GM23248 (cell line): ENCODE data around the gene AHI1. TPM values are rescaled to one million over a fixed set of nuclear protein-coding genes. Genes with fewer than 3 reads are reported as not detected.
"Not testable (repeated sequence)": the region's sequence is repeated elsewhere in the genome, so short reads cannot be mapped to it uniquely, and the experiment has no call there.

Experiments used
- DNase-seq: peaks from one replicate; pipeline ENCODE4 v3.0.0-alpha.2; 2015
- H2AFZ ChIP-seq: fragments of 200-600 bp; sonication (generic); 2 replicates; pipeline ENCODE4 v1.6.1; 2016; ENCODE audit warnings: antibody characterized with exemption
- H3F3A ChIP-seq: fragments of 200-600 bp; sonication (generic); 2 replicates; pipeline ENCODE4 v1.6.1; 2016; ENCODE audit warnings: mild to moderate bottlenecking, antibody characterized with exemption, mixed run types; ENCODE audit not compliant: insufficient read depth
- H3K27ac ChIP-seq: fragments of 200-600 bp; sonication (generic); 2 replicates; pipeline ENCODE4 v1.5.1; 2016; ENCODE audit warnings: mild to moderate bottlenecking
- H3K27me3 ChIP-seq: fragments of 200-600 bp; sonication (generic); replicated peaks from 2 replicates; pipeline ENCODE4 v1.6.1; 2016; ENCODE audit warnings: mild to moderate bottlenecking; ENCODE audit not compliant: insufficient read depth
- H3K36me3 ChIP-seq: fragments of 200-600 bp; sonication (generic); 2 replicates; pipeline ENCODE4 v1.6.1; 2016; ENCODE audit warnings: low read depth, mild to moderate bottlenecking
- H3K4me1 ChIP-seq: fragments of 200-600 bp; sonication (generic); 2 replicates; pipeline ENCODE4 v1.6.1; 2016; ENCODE audit warnings: mild to moderate bottlenecking; ENCODE audit not compliant: insufficient read depth
- H3K4me2 ChIP-seq: fragments of 200-600 bp; sonication (generic); one replicate; pipeline ENCODE4 v1.6.1; 2016; ENCODE audit warnings: mild to moderate bottlenecking; ENCODE audit not compliant: unreplicated experiment
- H3K4me3 ChIP-seq: fragments of 200-600 bp; sonication (generic); 2 replicates; pipeline ENCODE4 v1.5.1; 2016; ENCODE audit warnings: mild to moderate bottlenecking
- H3K79me2 ChIP-seq: fragments of 200-600 bp; sonication (generic); 2 replicates; pipeline ENCODE4 v1.6.1; 2016; ENCODE audit warnings: mild to moderate bottlenecking; ENCODE audit not compliant: insufficient read depth
- H3K9ac ChIP-seq: fragments of 200-600 bp; sonication (generic); 2 replicates; pipeline ENCODE4 v1.6.1; 2016; ENCODE audit warnings: mild to moderate bottlenecking
- H3K9me2 ChIP-seq: fragments of 200-600 bp; sonication (generic); 2 replicates; pipeline ENCODE4 v1.6.1; 2016; ENCODE audit warnings: mixed run types, mild to moderate bottlenecking, moderate library complexity; ENCODE audit not compliant: insufficient read depth
- H3K9me3 ChIP-seq: fragments of 200-600 bp; sonication (generic); one replicate; pipeline ENCODE4 v1.6.1; 2017; ENCODE audit warnings: low read depth
- H4K20me1 ChIP-seq: fragments of 200-600 bp; sonication (generic); 2 replicates; pipeline ENCODE4 v1.6.0; 2016; ENCODE audit not compliant: insufficient read depth
- EZH2 ChIP-seq: fragments of 200-600 bp; sonication (generic); IDR thresholded peaks from 2 replicates; pipeline ENCODE4 v1.6.1; 2018; ENCODE audit warnings: antibody characterized with exemption, mild to moderate bottlenecking; ENCODE audit not compliant: insufficient read depth, poor library complexity, severe bottlenecking
- EZH2phosphoT487 ChIP-seq: fragments of 200-600 bp; sonication (generic); IDR thresholded peaks from 2 replicates; pipeline ENCODE4 v1.6.1; 2018; ENCODE audit warnings: antibody characterized with exemption, moderate library complexity, mild to moderate bottlenecking, low read depth; ENCODE audit not compliant: insufficient read depth
- WGBS, 2 experiments: methylation state at CpG; one replicate each; pipeline ENCODE4 v1.1.6; 2015 to 2017; ENCODE audit warnings: low lambda C conversion rate in 2 of 2, low coverage in 1 of 2; ENCODE audit errors: missing lambda C conversion rate in 2 of 2; 5-methylcytosine and 5-hydroxymethylcytosine counted together
- in situ Hi-C: fragments of 300-500 bp; cut with MboI; formaldehyde crosslinking; loops from 2 replicates; pipeline ENCODE4 v1.15.0; 2020
- polyA plus RNA-seq: library from polyadenylated mRNA; unstranded; fragments of >200 nt; fragmentation: Nextera tagmentation; extraction: Ambion mirVana; gene quantifications from 2 replicates; pipeline ENCODE4 v1.2.1, GENCODE V29; 2016
- total RNA-seq: library from RNA; depleted of rRNA; stranded (reverse); fragments of >200 nt; shearing (Covaris generic); gene quantifications from 2 replicates; pipeline ENCODE4 v1.2.3, GENCODE V29; 2014

Gene AHI1
- total and polyA plus RNA-seq, 2 experiments from 2014 or later, result 11.1 to 25.9 TPM

GRCh38 chr6:135344526-135344925, 153.0 kb downstream of the AHI1 start:
- Histone ChIP-seq H3K79me2 (no peaks in the 10 kb centered on the region), H3K4me3 (no peak overlapping the region), H3K4me2 (no peak overlapping the region), H4K20me1 (no peaks in the 10 kb centered on the region), H3K27ac (no peak overlapping the region), H3K9me2 (no peaks in the 10 kb centered on the region), H3K9ac (no peak overlapping the region), H3K27me3 (no peaks in the 10 kb centered on the region), H3K4me1 (peaks cover 16% of the 10 kb centered on the region; the same call in 1 of the 2 replicates), H3K9me3 (no peaks in the 10 kb centered on the region), H3K36me3 (no peaks in the 10 kb centered on the region), H2AFZ (no peak overlapping the region), H3F3A (no peaks in the 10 kb centered on the region)
- TF ChIP-seq EZH2phosphoT487 (no peak), EZH2 (no peak)
- in situ Hi-C loops, result no loop called here
- no peak for DNase-seq

DNA sequence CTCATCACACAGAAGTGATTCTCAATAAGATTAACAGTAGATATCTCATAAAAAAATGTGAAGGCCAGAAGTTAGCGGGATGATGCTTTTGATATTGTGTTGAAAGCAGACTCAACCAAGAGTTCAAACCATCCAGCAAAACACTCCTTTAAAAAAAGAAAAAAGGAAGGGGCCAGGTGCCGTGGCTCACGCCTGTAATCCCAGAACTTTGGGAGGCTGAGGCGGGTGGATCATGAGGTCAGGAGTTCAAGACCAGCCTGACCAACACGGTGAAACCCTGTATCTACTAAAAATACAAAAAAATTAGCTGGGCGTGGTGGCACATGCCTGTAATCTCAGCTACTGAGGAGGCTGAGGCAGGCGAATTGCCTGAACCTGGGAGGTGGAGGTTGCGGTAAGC, 157.6 kb downstream of the AHI1 start:
- 96% methylated on average over 8 of the region's 8 CpGs for WGBS, 2 experiments
- H3K9ac ChIP-seq, H3K79me2 ChIP-seq, H3K4me1 ChIP-seq, H3K27me3 ChIP-seq, H3K4me2 ChIP-seq, H2AFZ ChIP-seq, H3F3A ChIP-seq, H3K27ac ChIP-seq, H3K36me3 ChIP-seq, H3K9me2 ChIP-seq, in situ Hi-C loops, H3K4me3 ChIP-seq, H4K20me1 ChIP-seq, DNase-seq, H3K9me3 ChIP-seq: not testable (repeated sequence)

- no peak overlapping the region for H3K4me2 ChIP-seq
- no peak overlapping the region for H3K4me3 ChIP-seq
- no peaks in the 10 kb centered on the region for H3K79me2 ChIP-seq
- in situ Hi-C loops, result no loop called here
- peak; percentile 43 for DNase-seq
- 0 out of 2 replicates have a peak, but pooled peaks cover 3% of the 10 kb centered on the region for H3K4me1 ChIP-seq
- no peak overlapping the region for H3K9ac ChIP-seq
- H3F3A ChIP-seq, result peaks cover 14% of the 10 kb centered on the region
- WGBS, 2 experiments, result 60 to 64% methylated on average over 3 of the region's 3 CpGs
- no peaks in the 10 kb centered on the region for H3K27me3 ChIP-seq
- H3K9me3 ChIP-seq, result no peaks in the 10 kb centered on the region
- H2AFZ ChIP-seq, result no peak overlapping the region
- H3K27ac ChIP-seq, result no peak overlapping the region
- H4K20me1 ChIP-seq, result no peaks in the 10 kb centered on the region
- no peak for TF ChIP-seq EZH2phosphoT487
- no peak for TF ChIP-seq EZH2
- H3K36me3 ChIP-seq, result no peaks in the 10 kb centered on the region
- H3K9me2 ChIP-seq, result no peaks in the 10 kb centered on the region
Measured at GRCh38 chr6:135334169-135334568, 163.4 kb downstream of the AHI1 start.

GRCh38 chr6:135331002-135331401, 166.5 kb downstream of the AHI1 start:
- H3K4me3 ChIP-seq, result no peak overlapping the region
- H3K9me2 ChIP-seq, result no peaks in the 10 kb centered on the region
- no peaks in the 10 kb centered on the region for H3K36me3 ChIP-seq
- WGBS, 2 experiments, result 82 to 87% methylated on average over 2 of the region's 2 CpGs
- no peaks in the 10 kb centered on the region for H3K27me3 ChIP-seq
- no peaks in the 10 kb centered on the region for H3K9me3 ChIP-seq
- H3K9ac ChIP-seq, result no peak overlapping the region
- no peak overlapping the region for H3K4me2 ChIP-seq
- in situ Hi-C loops, result no loop called here
- H3F3A ChIP-seq, result peaks cover 14% of the 10 kb centered on the region
- no peaks in the 10 kb centered on the region for H4K20me1 ChIP-seq
- H3K4me1 ChIP-seq, result 0 out of 2 replicates have a peak, but pooled peaks cover 3% of the 10 kb centered on the region
- H2AFZ ChIP-seq, result no peak overlapping the region
- DNase-seq, result peak; percentile 29
- H3K27ac ChIP-seq, result no peak overlapping the region
- TF ChIP-seq EZH2phosphoT487, result no peak
- no peak for TF ChIP-seq EZH2
- H3K79me2 ChIP-seq, result no peaks in the 10 kb centered on the region
